Uterus (tissue), 2 donors: ENCODE results near the gene KCNK13.

Experiments used
- CTCF ChIP-seq, 4 experiments: fragments of 200-600 bp in 2 of 4; fragments of 450-650 bp in 2 of 4; sonication (generic) in 2 of 4; IDR thresholded peaks; one replicate each; pipeline ENCODE4 v1.5.1; 2016 to 2019; ENCODE audit warnings: antibody characterized with exemption in 4 of 4, mild to moderate bottlenecking in 2 of 4, moderate library complexity in 1 of 4
- POLR2A ChIP-seq, 2 donors: fragments of 450-650 bp; IDR thresholded peaks; one replicate each; pipeline ENCODE4 v1.6.1; 2016; ENCODE audit warnings: antibody characterized with exemption in 2 of 2, mild to moderate bottlenecking in 1 of 2, moderate library complexity in 1 of 2

- TF ChIP-seq CTCF (IDR thresholded peaks at IDR 0.05) (no peak), POLR2A (IDR thresholded peaks at IDR 0.05) (no peak)
Observed at GRCh38 chr14:90042496-90043252, 19.1 kb upstream of the KCNK13 start.
